ENCODE data around the gene GFY.

The GFY gene

GRCh38 chr19:49383599-49383998, 41.6 kb upstream of the GFY start:
- no peak overlapping the region for H3K4me3 ChIP-seq (IDR thresholded peaks at IDR 0.05; ENCODE audit: insufficient read depth, low read depth, low read length)
- H3K4me2 ChIP-seq: no peak overlapping the region
- peaks cover 58% of the 10 kb centered on the region for H3K27me3 ChIP-seq (ENCODE audit: insufficient read depth, low read depth)
- no peaks in the 10 kb centered on the region for H4K20me1 ChIP-seq (ENCODE audit: insufficient read depth)
- no peak overlapping the region for H3K27ac ChIP-seq
- no peaks in the 10 kb centered on the region for H3K4me1 ChIP-seq (ENCODE audit: low read depth, poor library complexity, severe bottlenecking)
- TF ChIP-seq CTCF (conservative IDR thresholded peaks at IDR 0.05; ENCODE audit: low read depth, low read length): no peak
- no peak overlapping the region for H3K9ac ChIP-seq
- no peaks in the 10 kb centered on the region for H3K79me2 ChIP-seq (ENCODE audit: insufficient read depth, low read depth)
- H2AFZ ChIP-seq (ENCODE audit: low read depth): no peak overlapping the region
- H3K36me3 ChIP-seq (ENCODE audit: insufficient read depth): no peaks in the 10 kb centered on the region

GRCh38 chr19:49387936-49388372, 37.2 kb upstream of the GFY start, which contains the start of gene KASH5:
TSS of gene KASH5 (plus strand) at chr19:49388249. CDS start at chr19:49390884, 2,635 bp downstream.
- Histone ChIP-seq H3K36me3 (ENCODE audit: insufficient read depth) (no peaks in the 10 kb centered on the region), H3K27ac (no peak within 1 kb of the TSS), H3K4me1 (ENCODE audit: low read depth, poor library complexity, severe bottlenecking) (peaks cover 3% of the 10 kb centered on the region), H3K79me2 (ENCODE audit: insufficient read depth, low read depth) (no peaks in the 10 kb centered on the region), H3K4me3 (IDR thresholded peaks at IDR 0.05; ENCODE audit: insufficient read depth, low read depth, low read length) (no peak within 1 kb of the TSS), H2AFZ (ENCODE audit: low read depth) (no peak within 1 kb of the TSS), H3K4me2 (no peak within 1 kb of the TSS), H3K9ac (no peak within 1 kb of the TSS), H4K20me1 (ENCODE audit: insufficient read depth) (no peaks in the 10 kb centered on the region), H3K27me3 (ENCODE audit: insufficient read depth, low read depth) (peaks cover 53% of the 10 kb centered on the region)
- TF ChIP-seq CTCF (conservative IDR thresholded peaks at IDR 0.05; ENCODE audit: low read depth, low read length): no peak

- Histone ChIP-seq H3K27me3 (ENCODE audit: insufficient read depth, low read depth) (peaks cover 58% of the 10 kb centered on the region), H3K4me1 (ENCODE audit: low read depth, poor library complexity, severe bottlenecking) (peaks cover 3% of the 10 kb centered on the region), H3K79me2 (ENCODE audit: insufficient read depth, low read depth) (no peaks in the 10 kb centered on the region), H3K36me3 (ENCODE audit: insufficient read depth) (no peaks in the 10 kb centered on the region), H3K4me3 (IDR thresholded peaks at IDR 0.05; ENCODE audit: insufficient read depth, low read depth, low read length) (no peak overlapping the region), H3K4me2 (no peak overlapping the region), H2AFZ (ENCODE audit: low read depth) (no peak overlapping the region), H3K27ac (no peak overlapping the region), H4K20me1 (ENCODE audit: insufficient read depth) (no peaks in the 10 kb centered on the region), H3K9ac (no peak overlapping the region)
- no peak for TF ChIP-seq CTCF (conservative IDR thresholded peaks at IDR 0.05; ENCODE audit: low read depth, low read length)
Observed at GRCh38 chr19:49389406-49389805, 35.8 kb upstream of the GFY start.

- Histone ChIP-seq H2AFZ (ENCODE audit: low read depth) (no peak overlapping the region), H3K4me3 (IDR thresholded peaks at IDR 0.05; ENCODE audit: insufficient read depth, low read depth, low read length) (no peak overlapping the region), H3K4me1 (ENCODE audit: low read depth, poor library complexity, severe bottlenecking) (peaks cover 3% of the 10 kb centered on the region), H4K20me1 (ENCODE audit: insufficient read depth) (no peaks in the 10 kb centered on the region), H3K79me2 (ENCODE audit: insufficient read depth, low read depth) (no peaks in the 10 kb centered on the region), H3K27ac (no peak overlapping the region), H3K27me3 (ENCODE audit: insufficient read depth, low read depth) (peaks cover 55% of the 10 kb centered on the region), H3K36me3 (ENCODE audit: insufficient read depth) (no peaks in the 10 kb centered on the region), H3K4me2 (no peak overlapping the region), H3K9ac (no peak overlapping the region)
- TF ChIP-seq CTCF (conservative IDR thresholded peaks at IDR 0.05; ENCODE audit: low read depth, low read length): no peak
Observed at GRCh38 chr19:49390131-49390928, 34.9 kb upstream of the GFY start.
